Neural cell (in vitro differentiated cells): Measurements from ENCODE around the gene CLEC20A. TPM values are rescaled to one million over a fixed set of nuclear protein-coding genes. Genes with fewer than 3 reads are reported as not detected.

Experiments used
- H2AFZ ChIP-seq: fragments of 200-600, 300-800 bp; sonication (generic), shearing (Covaris generic); 2 replicates; pipeline ENCODE4 v1.6.0; 2014; ENCODE audit warnings: low read depth, mild to moderate bottlenecking, antibody characterized with exemption, low read length, moderate library complexity
- H3F3A ChIP-seq: fragments of 200-600 bp; shearing (Covaris generic); 2 replicates; pipeline ENCODE4 v1.6.1; 2016; ENCODE audit warnings: mild to moderate bottlenecking, moderate library complexity, mixed read lengths, antibody characterized with exemption, low read length; ENCODE audit not compliant: insufficient read depth, poor library complexity, severe bottlenecking
- H3K27ac ChIP-seq: fragments of 200-600, 300-800 bp; sonication (generic), shearing (Covaris generic); 2 replicates; pipeline ENCODE4 v1.5.1; 2014; ENCODE audit warnings: mild to moderate bottlenecking, low read length, moderate library complexity
- H3K27me3 ChIP-seq: fragments of 300-800, 200-600 bp; sonication (generic), shearing (Covaris generic); 2 replicates; pipeline ENCODE4 v1.6.0; 2014; ENCODE audit warnings: mild to moderate bottlenecking, low read depth, low read length, moderate library complexity; ENCODE audit not compliant: insufficient read depth
- H3K36me3 ChIP-seq: fragments of 300-800, 200-600 bp; sonication (generic), shearing (Covaris generic); 2 replicates; pipeline ENCODE4 v1.5.1; 2014; ENCODE audit warnings: mild to moderate bottlenecking, antibody characterized with exemption, low read length, moderate library complexity; ENCODE audit not compliant: insufficient read depth
- H3K4me2 ChIP-seq: fragments of 300-800, 200-600 bp; sonication (generic), shearing (Covaris generic); 2 replicates; pipeline ENCODE4 v1.6.0; 2014; ENCODE audit warnings: mild to moderate bottlenecking, low read length
- H3K4me3 ChIP-seq: fragments of 300-800, 200-600 bp; sonication (generic), shearing (Covaris generic); 2 replicates; pipeline ENCODE4 v1.5.1; 2014; ENCODE audit warnings: mild to moderate bottlenecking, low read length, moderate library complexity
- H3K79me2 ChIP-seq: fragments of 200-600 bp; shearing (Covaris generic); replicated peaks from 2 replicates; pipeline ENCODE4 v1.6.0; 2014; ENCODE audit warnings: mild to moderate bottlenecking, low read length, moderate library complexity; ENCODE audit not compliant: insufficient read depth
- H3K9ac ChIP-seq: fragments of 300-800, 200-600 bp; sonication (generic), shearing (Covaris generic); 2 replicates; pipeline ENCODE4 v1.6.1; 2016; ENCODE audit warnings: mild to moderate bottlenecking, low read length, mixed read lengths
- H3K9me2 ChIP-seq: fragments of 200-600 bp; shearing (Covaris generic); 2 replicates; pipeline ENCODE4 v1.6.1; 2016; ENCODE audit warnings: mild to moderate bottlenecking, low read length, mixed read lengths; ENCODE audit not compliant: insufficient read depth
- H3K9me3 ChIP-seq: fragments of 200-600, 300-800 bp; sonication (generic), shearing (Covaris generic); 2 replicates; pipeline ENCODE4 v1.6.1; 2016; ENCODE audit warnings: mild to moderate bottlenecking, mixed run types, low read length, moderate library complexity, mixed read lengths
- H4K20me1 ChIP-seq: fragments of 200-600 bp; shearing (Covaris generic); 2 replicates; pipeline ENCODE4 v1.6.1; 2016; ENCODE audit warnings: mild to moderate bottlenecking, mixed run types; ENCODE audit not compliant: insufficient read depth
- CTCF ChIP-seq: fragments of 450-650 bp; IDR thresholded peaks from 2 replicates; pipeline ENCODE4 v1.5.1; 2014; ENCODE audit warnings: antibody characterized with exemption, mild to moderate bottlenecking, moderate library complexity; ENCODE audit not compliant: poor library complexity, severe bottlenecking
- EP300 ChIP-seq: fragments of 450-650 bp; conservative IDR thresholded peaks from 2 replicates; pipeline ENCODE4 v1.6.1; 2014; ENCODE audit warnings: antibody characterized with exemption, mild to moderate bottlenecking, moderate library complexity; ENCODE audit not compliant: poor library complexity, severe bottlenecking
- EZH2 ChIP-seq: fragments of 200-600, 300-800 bp; shearing (Covaris generic), sonication (generic); IDR thresholded peaks from 2 replicates; pipeline ENCODE4 v1.6.1; 2014; ENCODE audit warnings: antibody characterized with exemption, low read length, borderline replicate concordance, mild to moderate bottlenecking; ENCODE audit not compliant: insufficient read depth, poor library complexity, severe bottlenecking
- MXI1 ChIP-seq: fragments of 450-650 bp; conservative IDR thresholded peaks from 2 replicates; pipeline ENCODE4 v1.6.1; 2014; ENCODE audit warnings: antibody characterized with exemption, mild to moderate bottlenecking; ENCODE audit not compliant: poor library complexity, severe bottlenecking
- POLR2AphosphoS5 ChIP-seq: IDR thresholded peaks from 2 replicates; pipeline ENCODE4 v1.6.1; 2012
- RAD21 ChIP-seq: fragments of 450-650 bp; conservative IDR thresholded peaks from 2 replicates; pipeline ENCODE4 v1.6.1; 2014; ENCODE audit warnings: antibody characterized with exemption, mild to moderate bottlenecking, moderate library complexity
- REST ChIP-seq: IDR thresholded peaks from 2 replicates; pipeline ENCODE4 v1.6.1; 2012; ENCODE audit warnings: borderline replicate concordance
- SMC3 ChIP-seq: fragments of 450-650 bp; conservative IDR thresholded peaks from 2 replicates; pipeline ENCODE4 v1.6.1; 2014; ENCODE audit warnings: antibody characterized with exemption, mild to moderate bottlenecking, moderate library complexity; ENCODE audit not compliant: poor library complexity
- TAF1 ChIP-seq: IDR thresholded peaks from 2 replicates; pipeline ENCODE4 v1.6.1; 2012; ENCODE audit warnings: low read depth
- polyA plus RNA-seq: library from polyadenylated mRNA; depleted of rRNA; stranded (reverse); fragments of >200 nt; gene quantifications from 2 replicates; pipeline ENCODE4 v1.2.3, GENCODE V29; 2014

CLEC20A gene
- polyA plus RNA-seq, 1 donor from 2014 or later: 0.78 TPM

- H3K4me3 ChIP-seq: no peak overlapping the region
- H3K27ac ChIP-seq: no peak overlapping the region
- no peak for TF ChIP-seq RAD21
- no peak for TF ChIP-seq EZH2
- TF ChIP-seq POLR2AphosphoS5: no peak
- TF ChIP-seq REST: no peak
- no peak for TF ChIP-seq CTCF
- no peak for TF ChIP-seq EP300
- no peak for TF ChIP-seq MXI1
- TF ChIP-seq SMC3: no peak
- no peak for TF ChIP-seq TAF1
- no peaks in the 10 kb centered on the region for H3K27me3 ChIP-seq
- no peak overlapping the region for H3K9ac ChIP-seq
- H2AFZ ChIP-seq: no peak overlapping the region
- H3K36me3 ChIP-seq: no peaks in the 10 kb centered on the region
- H3K9me2 ChIP-seq: no peaks in the 10 kb centered on the region
- H3F3A ChIP-seq: no peaks in the 10 kb centered on the region
- H3K79me2 ChIP-seq: no peaks in the 10 kb centered on the region
- H3K9me3 ChIP-seq: no peaks in the 10 kb centered on the region
- H4K20me1 ChIP-seq: no peaks in the 10 kb centered on the region
- no peak overlapping the region for H3K4me2 ChIP-seq
Measured at GRCh38 chr1:178488393-178488792, 8.4 kb downstream of the CLEC20A start.

GRCh38 chr1:178487070-178487615 is 9.6 kb downstream of the CLEC20A start:
- no peaks in the 10 kb centered on the region for H3K9me2 ChIP-seq
- H3K9me3 ChIP-seq: no peaks in the 10 kb centered on the region
- no peak overlapping the region for H3K9ac ChIP-seq
- no peak overlapping the region for H2AFZ ChIP-seq
- H4K20me1 ChIP-seq: no peaks in the 10 kb centered on the region
- H3K36me3 ChIP-seq: no peaks in the 10 kb centered on the region
- H3F3A ChIP-seq: no peaks in the 10 kb centered on the region
- no peak overlapping the region for H3K4me2 ChIP-seq
- TF ChIP-seq CTCF (no peak), RAD21 (no peak), TAF1 (no peak), POLR2AphosphoS5 (no peak), EZH2 (no peak), EP300 (no peak), REST (no peak), MXI1 (no peak), SMC3 (no peak)
- no peaks in the 10 kb centered on the region for H3K79me2 ChIP-seq
- H3K27ac ChIP-seq: no peak overlapping the region
- no peaks in the 10 kb centered on the region for H3K27me3 ChIP-seq
- H3K4me3 ChIP-seq: no peak overlapping the region
